Type B pancreatic cell (in vitro differentiated cells): Measurements from ENCODE around the gene CCK. TPM values are rescaled to one million over a fixed set of nuclear protein-coding genes. Genes with fewer than 3 reads are reported as not detected.

ENCODE experiments used
- DNase-seq: peaks from one replicate; pipeline ENCODE4 v3.0.0; 2021; ENCODE audit warnings: mixed read lengths; ENCODE audit not compliant: unreplicated experiment; ENCODE audit errors: extremely low spot score
- H3K27ac Mint-ChIP-seq: 2 replicates; pipeline ENCODE4 v1.8.0; 2021; ENCODE audit warnings: mild to moderate bottlenecking, mixed read lengths
- H3K27me3 Mint-ChIP-seq: 2 replicates; pipeline ENCODE4 v1.8.0; 2021; ENCODE audit warnings: mixed read lengths
- H3K36me3 Mint-ChIP-seq: 2 replicates; pipeline ENCODE4 v1.8.0; 2021; ENCODE audit warnings: mixed read lengths
- H3K4me1 Mint-ChIP-seq: one replicate; pipeline ENCODE4 v1.8.0; 2021; ENCODE audit warnings: mixed read lengths; ENCODE audit not compliant: unreplicated experiment
- H3K4me3 Mint-ChIP-seq: 2 replicates; pipeline ENCODE4 v1.8.0; 2021; ENCODE audit warnings: mild to moderate bottlenecking, mixed read lengths
- H3K9me3 Mint-ChIP-seq: 2 replicates; pipeline ENCODE4 v1.8.0; 2021; ENCODE audit warnings: mixed read lengths
- CTCF ChIP-seq: fragments of 200-600 bp; sonication (generic); conservative IDR thresholded peaks from 2 replicates; pipeline ENCODE4 v1.5.0; 2021; ENCODE audit warnings: antibody characterized with exemption, mild to moderate bottlenecking
- total RNA-seq: library from RNA; stranded (reverse); gene quantifications from 2 replicates; pipeline ENCODE4 v1.2.1, GENCODE V29; 2021; ENCODE audit warnings: low replicate concordance

Gene CCK
- total RNA-seq, 1 donor from 2014 or later: 1.3 TPM

GRCh38 chr3:42214565-42215283 lies 51.3 kb downstream of the CCK start:
- no peak for TF ChIP-seq CTCF
- peaks cover 17% of the 10 kb centered on the region for H3K36me3 Mint-ChIP-seq
- H3K27ac Mint-ChIP-seq: no peak overlapping the region
- H3K4me3 Mint-ChIP-seq: no peak overlapping the region
- H3K9me3 Mint-ChIP-seq: no peaks in the 10 kb centered on the region
- no peaks in the 10 kb centered on the region for H3K4me1 Mint-ChIP-seq
- H3K27me3 Mint-ChIP-seq: no peaks in the 10 kb centered on the region
- no peak for DNase-seq

- H3K4me3 Mint-ChIP-seq: no peak overlapping the region
- H3K27ac Mint-ChIP-seq: no peak overlapping the region
- DNase-seq: no peak
- TF ChIP-seq CTCF: no peak
- H3K9me3 Mint-ChIP-seq: no peaks in the 10 kb centered on the region
- no peaks in the 10 kb centered on the region for H3K27me3 Mint-ChIP-seq
- H3K36me3 Mint-ChIP-seq: peaks cover 23% of the 10 kb centered on the region
- H3K4me1 Mint-ChIP-seq: no peaks in the 10 kb centered on the region
Measured at GRCh38 chr3:42214064-42214463, 51.9 kb downstream of the CCK start.

- H3K9me3 Mint-ChIP-seq: no peaks in the 10 kb centered on the region
- TF ChIP-seq CTCF: no peak
- H3K27me3 Mint-ChIP-seq: no peaks in the 10 kb centered on the region
- H3K4me1 Mint-ChIP-seq: no peaks in the 10 kb centered on the region
- H3K27ac Mint-ChIP-seq: no peak overlapping the region
- no peak for DNase-seq
- H3K36me3 Mint-ChIP-seq: peaks cover 28% of the 10 kb centered on the region
- no peak overlapping the region for H3K4me3 Mint-ChIP-seq
Measured at GRCh38 chr3:42213417-42213816, 52.6 kb downstream of the CCK start.

- peaks cover 3% of the 10 kb centered on the region for H3K4me1 Mint-ChIP-seq
- TF ChIP-seq CTCF: no peak
- no peak overlapping the region for H3K4me3 Mint-ChIP-seq
- H3K9me3 Mint-ChIP-seq: no peaks in the 10 kb centered on the region
- H3K36me3 Mint-ChIP-seq: peaks cover 38% of the 10 kb centered on the region
- no peaks in the 10 kb centered on the region for H3K27me3 Mint-ChIP-seq
- H3K27ac Mint-ChIP-seq: no peak overlapping the region
- no peak for DNase-seq
Measured at GRCh38 chr3:42210726-42211125, 55.3 kb downstream of the CCK start.

- H3K4me1 Mint-ChIP-seq: peaks cover 4% of the 10 kb centered on the region
- no peaks in the 10 kb centered on the region for H3K27me3 Mint-ChIP-seq
- no peaks in the 10 kb centered on the region for H3K9me3 Mint-ChIP-seq
- no peak overlapping the region for H3K4me3 Mint-ChIP-seq
- TF ChIP-seq CTCF: no peak
- no peak for DNase-seq
- no peak overlapping the region for H3K27ac Mint-ChIP-seq
- H3K36me3 Mint-ChIP-seq: peaks cover 44% of the 10 kb centered on the region
Measured at GRCh38 chr3:42209917-42210316, 56.1 kb downstream of the CCK start.

Other genes starting within 250 kb of the CCK start
- gene TRAK1, start 174.8 kb downstream of the CCK start, total RNA-seq: 49.2 and 54.7 TPM in 2 replicates
- gene LYZL4, start 144.4 kb upstream of the CCK start, total RNA-seq: 0.36 TPM in 1 of 2 replicates, not detected in the other
- gene VIPR1, start 236.5 kb upstream of the CCK start, total RNA-seq: 4.7 and 5.6 TPM in 2 replicates